BJ (cell line): ENCODE results near the gene TNFRSF19. TPM values are rescaled to one million over a fixed set of nuclear protein-coding genes. Genes with fewer than 3 reads are reported as not detected.

Source experiments
- CTCF ChIA-PET: fragments of 350-600 bp; formaldehyde crosslinking; extraction: SDS; loops from one replicate; lab custom pipeline; 2021; ENCODE audit warnings: antibody characterized with exemption, inconsistent platforms; lab: Yijun Ruan, JAX
- POLR2A ChIA-PET: fragments of 300-600 bp; sonication (Branson Sonifier 250); formaldehyde crosslinking; extraction: SDS; loops from one replicate; lab custom pipeline; 2021; ENCODE audit warnings: antibody characterized with exemption; lab: Charles Lee
- DNase-seq: peaks from one replicate; pipeline ENCODE4 v3.0.0-alpha.2; 2011; ENCODE audit warnings: low read depth
- H3K27me3 ChIP-seq: 2 replicates; pipeline ENCODE4 v1.6.0; 2011; ENCODE audit warnings: low read length; ENCODE audit not compliant: control insufficient read depth, insufficient read depth
- H3K36me3 ChIP-seq: 2 replicates; pipeline ENCODE4 v1.5.1; 2011; ENCODE audit warnings: low read length; ENCODE audit not compliant: control insufficient read depth, insufficient read depth
- H3K4me3 ChIP-seq: 2 replicates; pipeline ENCODE4 v1.5.1; 2011; ENCODE audit warnings: low read depth, mild to moderate bottlenecking, control low read depth, low read length
- CTCF ChIP-seq: IDR thresholded peaks from 2 replicates; pipeline ENCODE4 v1.5.1; 2011; ENCODE audit warnings: low read depth, mild to moderate bottlenecking, control low read depth, inconsistent platforms, low read length, moderate library complexity; ENCODE audit not compliant: insufficient read depth
- polyA plus RNA-seq: library from polyadenylated mRNA; depleted of rRNA; stranded (reverse); fragments of >200 nt; gene quantifications from 2 replicates; pipeline ENCODE4 v1.2.3, GENCODE V29; 2011

Gene TNFRSF19
- polyA plus RNA-seq, 1 experiment, result 14.8 TPM

GRCh38 chr13:23600100-23600499, 29.9 kb downstream of the TNFRSF19 start:
- no peaks in the 10 kb centered on the region for H3K27me3 ChIP-seq
- DNase-seq, result no peak
- POLR2A ChIA-PET, result no interaction called here
- CTCF ChIA-PET, result interaction anchor here (0.6 kb wide), 1 partner anchor 9 kb away, joined by 4 read pairs; no protein-coding TSS in a partner anchor
- no peak overlapping the region for H3K4me3 ChIP-seq
- TF ChIP-seq CTCF, result no peak
- H3K36me3 ChIP-seq, result no peaks in the 10 kb centered on the region

GRCh38 chr13:23600534-23600933, 30.3 kb downstream of the TNFRSF19 start:
- Histone ChIP-seq H3K4me3 (no peak overlapping the region), H3K36me3 (no peaks in the 10 kb centered on the region), H3K27me3 (no peaks in the 10 kb centered on the region)
- ChIA-PET POLR2A (no interaction called here), CTCF (no interaction called here)
- no peak for DNase-seq
- no peak for TF ChIP-seq CTCF

GRCh38 chr13:23605831-23606230, 35.6 kb downstream of the TNFRSF19 start:
- ChIA-PET POLR2A (no interaction called here), CTCF (no interaction called here)
- no peaks in the 10 kb centered on the region for H3K27me3 ChIP-seq

GRCh38 chr13:23608138-23608537, 37.9 kb downstream of the TNFRSF19 start:
- Histone ChIP-seq H3K27me3 (no peaks in the 10 kb centered on the region), H3K4me3 (no peak overlapping the region), H3K36me3 (no peaks in the 10 kb centered on the region)
- no peak for DNase-seq
- ChIA-PET POLR2A (no interaction called here), CTCF (interaction anchor here (0.8 to 1.6 kb wide), 3 partner anchors 8 to 73 kb away, joined by 3 to 4 read pairs (median 4); no protein-coding TSS in a partner anchor)
- TF ChIP-seq CTCF, result no peak

More at GRCh38 chr13:23605831-23606230, 35.6 kb downstream of the TNFRSF19 start:
- TF ChIP-seq CTCF, result no peak
- no peak overlapping the region for H3K4me3 ChIP-seq
- no peak for DNase-seq
- no peaks in the 10 kb centered on the region for H3K36me3 ChIP-seq

- DNase-seq, result no peak
- TF ChIP-seq CTCF, result no peak
- Histone ChIP-seq H3K36me3 (no peaks in the 10 kb centered on the region), H3K4me3 (no peak overlapping the region; the same call in 1 of the 2 replicates), H3K27me3 (no peaks in the 10 kb centered on the region)
- POLR2A ChIA-PET, result no interaction called here
- CTCF ChIA-PET, result interaction anchor here (0.8 to 1.6 kb wide), 4 partner anchors 9 to 72 kb away, joined by 3 to 4 read pairs (median 4); no protein-coding TSS in a partner anchor
Observed at GRCh38 chr13:23608701-23609413, 38.6 kb downstream of the TNFRSF19 start.
